Measurements from ENCODE around the gene DSE.

Gene DSE

DNA sequence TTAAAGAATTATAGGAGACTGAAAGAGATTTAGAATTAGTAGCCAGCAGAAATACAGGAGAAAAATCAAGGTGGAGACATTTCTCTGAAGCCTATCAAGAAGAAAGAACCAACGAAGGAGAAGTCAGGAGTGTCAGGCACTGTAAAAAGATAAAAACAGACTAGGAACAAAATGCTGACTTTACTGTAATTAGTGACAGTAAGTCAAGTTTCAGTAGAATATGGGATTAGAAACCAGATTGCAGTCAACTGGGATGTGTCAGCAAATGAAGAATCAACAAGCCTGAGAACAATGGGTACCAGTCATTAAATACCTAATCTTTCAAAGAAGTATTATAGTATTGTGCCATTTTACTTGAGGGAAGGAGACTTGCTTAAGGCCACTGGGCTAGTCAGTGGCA, 112.0 kb downstream of the DSE start:
- DNase-seq (ENCODE audit: low spot score), result no peak

DNA sequence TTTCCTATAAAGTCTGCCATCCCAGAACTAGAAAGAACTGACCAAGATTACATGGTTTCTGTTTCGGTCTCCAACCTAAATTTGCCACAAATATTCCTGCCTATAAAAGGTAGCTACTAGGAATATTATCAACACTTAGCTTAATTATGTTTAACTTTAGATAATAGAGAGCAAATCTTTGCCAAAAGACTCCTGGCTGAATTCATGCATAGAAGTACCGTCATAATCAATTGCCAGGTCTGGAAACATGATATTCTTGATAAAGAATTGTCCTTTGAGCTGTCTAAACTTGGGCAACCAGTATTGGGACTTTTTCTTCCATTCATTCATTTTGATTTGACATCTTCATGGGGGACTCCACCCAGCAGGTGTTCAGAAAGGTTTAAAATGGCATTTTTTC, 112.9 kb downstream of the DSE start:
- DNase-seq (ENCODE audit: low spot score), result no peak

DNA sequence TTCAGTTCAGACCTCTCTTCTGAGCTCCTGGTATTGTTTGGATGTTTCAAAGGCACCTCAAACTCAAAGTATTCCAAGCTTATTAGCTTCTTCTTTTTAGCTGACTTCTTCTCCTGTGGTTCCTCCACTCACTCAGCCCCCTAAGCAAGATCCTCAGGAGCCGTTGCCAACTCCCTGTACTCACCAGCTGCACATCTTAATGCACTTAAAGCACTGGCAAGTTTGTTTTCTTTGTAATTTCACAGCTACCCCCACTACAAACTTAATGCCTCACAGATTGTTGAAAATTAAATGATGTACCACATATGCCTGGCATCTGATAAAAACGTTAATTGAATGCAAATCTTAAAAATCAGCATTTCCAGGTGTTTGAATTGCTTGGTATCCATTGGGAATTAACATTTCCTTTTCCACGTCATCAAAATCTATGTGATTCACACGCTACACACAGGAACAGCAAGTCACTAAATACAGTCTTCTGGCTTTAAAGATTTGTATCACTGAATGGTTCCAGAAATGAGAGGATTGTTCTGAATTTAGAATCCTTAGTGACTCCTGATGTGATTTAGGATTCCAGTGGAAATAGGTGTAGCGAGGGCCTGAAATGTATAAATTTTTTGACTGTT, 114.9 kb downstream of the DSE start:
- no peak for DNase-seq (ENCODE audit: low spot score)

DNA sequence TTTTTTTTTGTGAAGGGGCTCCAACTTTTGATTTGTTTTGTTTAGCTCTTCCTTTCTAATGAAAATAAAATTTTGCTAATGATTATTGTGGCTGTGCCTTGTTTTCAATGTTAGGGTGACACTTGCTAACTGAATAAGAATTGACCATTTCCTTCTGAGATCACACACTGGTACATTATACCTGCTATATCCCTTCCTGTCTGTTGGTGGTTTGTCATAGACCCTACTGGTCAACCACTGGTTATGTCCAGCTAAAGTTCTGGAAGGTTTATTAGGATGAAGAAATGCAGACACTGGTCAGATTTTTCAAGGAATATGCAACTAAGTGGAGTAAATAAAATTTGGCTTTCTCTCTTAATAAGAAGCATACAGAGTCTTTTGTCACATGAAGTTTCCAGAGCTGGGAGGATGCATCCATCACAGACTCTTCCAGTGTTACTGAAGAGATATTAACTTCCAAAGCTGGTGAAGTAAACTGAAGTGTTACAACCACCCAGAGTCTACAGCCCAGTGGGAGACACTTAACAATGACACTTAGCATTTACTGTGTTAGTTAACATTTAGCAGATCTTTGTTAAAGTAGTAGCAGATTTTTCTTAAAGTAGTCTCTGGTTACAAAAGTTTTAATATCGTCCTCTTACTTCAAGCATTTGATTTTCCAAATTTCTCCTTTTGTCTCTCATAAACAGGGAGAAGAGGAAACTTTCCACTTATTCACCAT, 121.0 kb downstream of the DSE start:
- DNase-seq (ENCODE audit: low spot score), result no peak

DNA sequence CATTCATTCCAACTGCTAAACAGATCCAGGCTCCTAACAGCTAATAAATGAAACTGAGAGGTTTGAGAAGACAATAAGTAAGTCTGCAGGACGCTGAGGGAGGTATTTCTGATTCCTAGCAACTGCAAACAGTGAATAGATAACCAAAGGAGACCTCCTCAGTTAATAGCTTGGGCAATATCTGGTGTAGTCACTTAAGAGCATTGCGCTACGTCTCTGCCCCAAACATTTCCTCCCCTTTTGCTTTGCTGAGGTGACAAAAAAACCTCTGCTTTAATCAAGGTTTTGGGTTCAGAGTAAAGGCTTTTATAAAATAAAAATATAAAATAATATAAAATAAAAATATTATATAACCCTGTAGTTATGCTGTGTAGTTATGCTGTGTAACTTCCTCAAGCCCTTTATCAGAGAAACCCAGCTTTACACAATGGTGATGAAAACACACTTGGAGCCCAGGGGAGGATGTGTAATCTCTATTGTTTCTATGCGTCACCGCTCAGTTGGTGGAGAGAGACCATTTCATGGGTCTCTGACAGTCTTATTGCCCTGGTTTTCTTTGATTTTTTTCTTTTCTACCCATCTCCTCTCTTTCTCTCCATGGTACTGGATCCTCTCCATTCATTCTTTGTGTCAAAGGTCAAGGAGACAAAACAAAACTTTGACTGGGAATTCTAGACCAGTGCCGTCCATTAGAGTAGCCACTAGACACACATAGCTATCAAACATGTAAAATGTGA, 121.8 kb downstream of the DSE start:
- DNase-seq (ENCODE audit: low spot score), result no peak

Data from putamen (tissue), 1 donor.